Measurements from ENCODE around the gene P3H2. TPM values are rescaled to one million over a fixed set of nuclear protein-coding genes. Genes with fewer than 3 reads are reported as not detected.

P3H2 gene
- total and polyA plus RNA-seq, 2 of the 4 experiments (the other 2 are of a cell fraction), result 54.7 to 64.3 TPM

DNA sequence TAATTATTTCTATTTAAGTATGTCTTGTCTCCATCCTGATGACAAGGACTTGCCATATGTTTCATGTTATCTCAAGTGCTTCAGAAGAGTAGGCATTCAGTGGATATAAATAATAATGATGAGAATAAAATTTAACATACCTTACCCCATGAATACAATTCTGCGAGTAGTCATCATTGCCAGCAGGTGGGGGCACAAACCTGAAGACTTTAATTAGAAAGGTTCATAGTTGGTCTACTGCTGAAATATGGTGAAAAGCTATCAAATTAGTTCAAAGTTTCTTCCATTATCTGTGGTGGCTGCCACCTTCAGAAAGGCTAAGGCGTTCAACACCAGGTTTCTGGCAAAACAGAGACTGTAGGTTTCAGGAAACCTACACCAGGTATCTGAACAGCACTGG lies 100.9 kb downstream of the P3H2 start:
- Histone ChIP-seq H2AFZ (replicated peaks; ENCODE audit: low read length, poor library complexity) (no peak overlapping the region), H4K8ac (ENCODE audit: low read depth in 2 of 2, low read length in 2 of 2) (peak overlapping the region in 1 of 2 experiments; percentile 20; a peak in 1 of 4 replicates), H2BK15ac (ENCODE audit: low read depth, low read length) (0 out of 3 replicates have a peak overlapping the region, but pooled peaks have one; percentile 57), H4K5ac (ENCODE audit: low read depth, low read length) (no peak overlapping the region), H3K36me3 (ENCODE audit: control insufficient read depth, insufficient read depth, low read length) (no peaks in the 10 kb centered on the region), H3K27ac (ENCODE audit: insufficient read depth, low read length) (no peak overlapping the region), H3K4me1 (ENCODE audit: control insufficient read depth, insufficient read depth, low read length) (peaks cover 8% of the 10 kb centered on the region; the same call in 1 of the 2 replicates), H2BK120ac (ENCODE audit: low read depth, low read length) (no peak overlapping the region), H3K79me1 (ENCODE audit: low read depth in 1 of 2, low read length in 2 of 2) (peaks cover 10 to 58% of the 10 kb centered on the region in 2 experiments; a peak in 3 of 4 replicates), H2AK9ac (replicated peaks; ENCODE audit: low read depth, low read length, poor library complexity) (no peak overlapping the region), H2BK20ac (ENCODE audit: low read depth, low read length) (0 out of 2 replicates have a peak overlapping the region, but pooled peaks have one; percentile 56), H3K9me3 (ENCODE audit: control insufficient read depth, insufficient read depth, low read length) (no peaks in the 10 kb centered on the region), H3K18ac (ENCODE audit: low read depth, low read length) (no peak overlapping the region), H4K20me1 (ENCODE audit: insufficient read depth, low read length) (no peaks in the 10 kb centered on the region), H3K56ac (ENCODE audit: extremely low read depth, insufficient read depth, low read length) (no peak overlapping the region), H3K4me3 (ENCODE audit: insufficient read depth, low read depth, low read length) (no peak overlapping the region), H3K4me2 (ENCODE audit: low read depth, low read length) (no peak overlapping the region), H3K23ac (ENCODE audit: low read depth, low read length) (peak overlapping the region; percentile 19; the same call in 1 of the 2 replicates), H2BK5ac (ENCODE audit: low read depth, low read length, poor library complexity, severe bottlenecking) (no peak overlapping the region), H3K9ac (ENCODE audit: low read depth, low read length) (no peak overlapping the region), H3K9me1 (ENCODE audit: insufficient read depth, low read length) (peaks cover 3% of the 10 kb centered on the region; the same call in 1 of the 2 replicates), H4K91ac (ENCODE audit: insufficient read depth, low read depth, low read length) (0 out of 2 replicates have a peak overlapping the region, but pooled peaks have one; percentile 60), H3K14ac (replicated peaks; ENCODE audit: low read depth, low read length) (no peak overlapping the region), H3K27me3 (ENCODE audit: control insufficient read depth, insufficient read depth, low read length) (no peaks in the 10 kb centered on the region), H3K4ac (ENCODE audit: low read depth, low read length) (no peak overlapping the region), H2AK5ac (ENCODE audit: low read depth, low read length) (no peak overlapping the region)
- BruUV-seq (replicated peaks), result no TSS peak
- no CpG with 5 or more reads among the region's 2 CpGs for WGBS, 2 experiments (ENCODE audit: extremely low coverage in 2 of 2, insufficient read length in 1 of 2)
- intact Hi-C loops (cut with micrococcal nuclease) (no loop called here), dilution Hi-C loops (cut with HindIII; ENCODE audit: low sequenced_read_pairs, unreplicated experiment) (no loop called here), in situ Hi-C loops (cut with MboI; ENCODE audit: low sequenced_read_pairs) (loop anchor here (10.0 kb wide), 1 partner anchor 185 kb away; no protein-coding TSS in a partner anchor)
- TF ChIP-seq MXI1 (IDR thresholded peaks at IDR 0.05; ENCODE audit: borderline replicate concordance, low read depth, low read length) (no peak), MAFK (IDR thresholded peaks at IDR 0.05; ENCODE audit: low read depth, low read length) (no peak), RAD21 (IDR thresholded peaks at IDR 0.05; ENCODE audit: low read length) (no peak; the same call in 1 of the 2 replicates), FOS (IDR thresholded peaks at IDR 0.05; ENCODE audit: low read depth, low read length) (no peak), RCOR1 (IDR thresholded peaks at IDR 0.05; ENCODE audit: insufficient replicate concordance, low read length) (no peak)
- TF ChIP-seq, protein P1, sequence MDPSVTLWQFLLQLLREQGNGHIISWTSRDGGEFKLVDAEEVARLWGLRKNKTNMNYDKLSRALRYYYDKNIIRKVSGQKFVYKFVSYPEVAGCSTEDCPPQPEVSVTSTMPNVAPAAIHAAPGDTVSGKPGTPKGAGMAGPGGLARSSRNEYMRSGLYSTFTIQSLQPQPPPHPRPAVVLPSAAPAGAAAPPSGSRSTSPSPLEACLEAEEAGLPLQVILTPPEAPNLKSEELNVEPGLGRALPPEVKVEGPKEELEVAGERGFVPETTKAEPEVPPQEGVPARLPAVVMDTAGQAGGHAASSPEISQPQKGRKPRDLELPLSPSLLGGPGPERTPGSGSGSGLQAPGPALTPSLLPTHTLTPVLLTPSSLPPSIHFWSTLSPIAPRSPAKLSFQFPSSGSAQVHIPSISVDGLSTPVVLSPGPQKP (IDR thresholded peaks at IDR 0.05; ENCODE audit: borderline replicate concordance, low read depth, low read length), result no peak
- ATAC-seq (ENCODE audit: low read depth) (no peak), DNase-seq (no peak)
- POLR2A ChIA-PET (ENCODE audit: unreplicated experiment), result no interaction called here
- CTCF ChIA-PET, result interaction anchor here (0.6 kb wide), 1 partner anchor 196 kb away, joined by 4 read pairs; no protein-coding TSS in a partner anchor

All from IMR-90 (cell line).